IMR-90 (cell line): ENCODE measurements around the gene RFX4. TPM values are rescaled to one million over a fixed set of nuclear protein-coding genes. Genes with fewer than 3 reads are reported as not detected.

ENCODE experiments used
- ATAC-seq: fragments of 200-7000 bp; cut with Tn5 transposase; 2 replicates; pipeline ENCODE4 v1.9.1; 2020; ENCODE audit warnings: low read depth, mild to moderate bottlenecking, moderate library complexity
- BruUV-seq: library from RNA; stranded (reverse); fragments of 400-500 nt; replicated peaks from 2 replicates; lab custom pipeline; 2021; lab: Mats Ljungman, UMichigan
- CTCF ChIA-PET: fragments of 300-600 bp; formaldehyde crosslinking; extraction: SDS; loops from one replicate; lab custom pipeline; 2021; ENCODE audit warnings: antibody characterized with exemption; lab: Yijun Ruan, JAX
- POLR2A ChIA-PET: fragments of 300-600 bp; sonication (Branson Sonifier 250); formaldehyde crosslinking; loops from one replicate; lab custom pipeline; 2022; ENCODE audit warnings: antibody characterized with exemption; ENCODE audit not compliant: unreplicated experiment; lab: Charles Lee
- DNase-seq: peaks from one replicate; pipeline ENCODE4 v3.0.0; 2013
- H2AFZ ChIP-seq: replicated peaks from 2 replicates; pipeline ENCODE3; 2013; ENCODE audit warnings: low read length, mild to moderate bottlenecking; ENCODE audit not compliant: poor library complexity
- H2AK5ac ChIP-seq: 2 replicates; pipeline ENCODE4 v1.6.1; 2013; ENCODE audit warnings: low read depth, low read length, inconsistent platforms
- H2AK9ac ChIP-seq: replicated peaks from 2 replicates; pipeline ENCODE3; 2013; ENCODE audit warnings: mild to moderate bottlenecking, low read depth, low read length, moderate library complexity; ENCODE audit not compliant: poor library complexity
- H2BK120ac ChIP-seq: 2 replicates; pipeline ENCODE4 v1.6.1; 2013; ENCODE audit warnings: low read depth, low read length, inconsistent platforms
- H2BK15ac ChIP-seq: 3 replicates; pipeline ENCODE4 v1.6.1; 2013; ENCODE audit warnings: low read depth, low read length, inconsistent platforms
- H2BK20ac ChIP-seq: 2 replicates; pipeline ENCODE4 v1.6.1; 2013; ENCODE audit warnings: low read depth, mild to moderate bottlenecking, inconsistent platforms, low read length, moderate library complexity
- H2BK5ac ChIP-seq: 2 replicates; pipeline ENCODE4 v1.6.1; 2013; ENCODE audit warnings: mild to moderate bottlenecking, low read depth, low read length, inconsistent platforms; ENCODE audit not compliant: poor library complexity, severe bottlenecking
- H3K14ac ChIP-seq: replicated peaks from 2 replicates; pipeline ENCODE4 v1.6.1; 2013; ENCODE audit warnings: low read depth, low read length, inconsistent platforms
- H3K18ac ChIP-seq: 2 replicates; pipeline ENCODE4 v1.6.1; 2013; ENCODE audit warnings: low read depth, low read length, control low read depth
- H3K23ac ChIP-seq: 2 replicates; pipeline ENCODE4 v1.6.1; 2013; ENCODE audit warnings: low read depth, low read length, inconsistent platforms
- H3K27ac ChIP-seq: 2 replicates; pipeline ENCODE4 v1.5.1; 2013; ENCODE audit warnings: mild to moderate bottlenecking, control low read depth, low read length; ENCODE audit not compliant: insufficient read depth
- H3K27me3 ChIP-seq: 2 replicates; pipeline ENCODE4 v1.6.1; 2013; ENCODE audit warnings: low read length; ENCODE audit not compliant: control insufficient read depth, insufficient read depth
- H3K36me3 ChIP-seq: 2 replicates; pipeline ENCODE4 v1.6.1; 2013; ENCODE audit warnings: low read length, mixed read lengths; ENCODE audit not compliant: control insufficient read depth, insufficient read depth
- H3K4ac ChIP-seq: 2 replicates; pipeline ENCODE4 v1.6.1; 2013; ENCODE audit warnings: low read depth, low read length, inconsistent platforms
- H3K4me1 ChIP-seq: 2 replicates; pipeline ENCODE4 v1.6.1; 2013; ENCODE audit warnings: low read length, mixed read lengths; ENCODE audit not compliant: control insufficient read depth, insufficient read depth
- H3K4me2 ChIP-seq: 2 replicates; pipeline ENCODE4 v1.6.1; 2013; ENCODE audit warnings: low read depth, mild to moderate bottlenecking, control low read depth, low read length, moderate library complexity
- H3K4me3 ChIP-seq: 2 replicates; pipeline ENCODE4 v1.5.1; 2013; ENCODE audit warnings: low read depth, mild to moderate bottlenecking, control low read depth, low read length, moderate library complexity; ENCODE audit not compliant: insufficient read depth
- H3K56ac ChIP-seq: 2 replicates; pipeline ENCODE4 v1.6.1; 2013; ENCODE audit warnings: low read length, inconsistent platforms; ENCODE audit not compliant: insufficient read depth; ENCODE audit errors: extremely low read depth
- H3K79me1 ChIP-seq, 2 experiments: 2 replicates each; pipeline ENCODE4 v1.6.1; 2013; ENCODE audit warnings: low read length in 2 of 2, inconsistent platforms in 1 of 2, low read depth in 1 of 2
- H3K9ac ChIP-seq: 2 replicates; pipeline ENCODE4 v1.6.1; 2013; ENCODE audit warnings: low read depth, low read length, control low read depth
- H3K9me1 ChIP-seq: 2 replicates; pipeline ENCODE4 v1.6.1; 2013; ENCODE audit warnings: low read length, inconsistent platforms; ENCODE audit not compliant: insufficient read depth
- H3K9me3 ChIP-seq: 2 replicates; pipeline ENCODE4 v1.6.1; 2013; ENCODE audit warnings: low read length; ENCODE audit not compliant: control insufficient read depth, insufficient read depth
- H4K20me1 ChIP-seq: 2 replicates; pipeline ENCODE4 v1.6.1; 2013; ENCODE audit warnings: low read length, inconsistent platforms; ENCODE audit not compliant: insufficient read depth
- H4K5ac ChIP-seq: 2 replicates; pipeline ENCODE4 v1.6.1; 2013; ENCODE audit warnings: mild to moderate bottlenecking, low read depth, low read length, control low read depth
- H4K8ac ChIP-seq, 2 experiments: 2 replicates each; pipeline ENCODE4 v1.6.1; 2013; ENCODE audit warnings: low read depth in 2 of 2, low read length in 2 of 2, control low read depth in 1 of 2, inconsistent platforms in 1 of 2
- H4K91ac ChIP-seq: 2 replicates; pipeline ENCODE4 v1.6.1; 2013; ENCODE audit warnings: low read depth, low read length, inconsistent platforms; ENCODE audit not compliant: insufficient read depth
- CHD1 ChIP-seq: IDR thresholded peaks from 2 replicates; pipeline ENCODE4 v1.6.1; 2012; ENCODE audit warnings: low read depth, low read length, improper control_type of control experiment
- WGBS, 2 experiments: methylation state at CpG; one replicate each; pipeline versions ENCODE4 v1.1.5 to v1.1.7; 2013; ENCODE audit warnings: missing lambda C conversion rate in 2 of 2; ENCODE audit not compliant: insufficient read length in 1 of 2; ENCODE audit errors: extremely low coverage in 2 of 2; 5-methylcytosine and 5-hydroxymethylcytosine counted together
- dilution Hi-C: fragments of 300-500 bp; cut with HindIII; formaldehyde crosslinking; loops from one replicate; pipeline ENCODE4 v1.14.3; 2018; ENCODE audit warnings: low sequenced_read_pairs; ENCODE audit not compliant: unreplicated experiment
- in situ Hi-C: fragments of 300-500 bp; cut with MboI; formaldehyde crosslinking; loops from 3 replicates; pipeline ENCODE4 v1.14.3; 2019; ENCODE audit warnings: low sequenced_read_pairs, inconsistent platforms, mixed read lengths
- intact Hi-C: fragments of 100-400 bp; cut with micrococcal nuclease; formaldehyde crosslinking; loops from 2 replicates; pipeline ENCODE4 v1.10.0; 2022
- polyA plus RNA-seq, 3 experiments: library from polyadenylated mRNA; depleted of rRNA; stranded (reverse); fragments of >200 nt; gene quantifications; 2 replicates each; pipeline ENCODE4 v1.2.3, GENCODE V29; 2012; ENCODE audit warnings: low replicate concordance in 1 of 3
- total RNA-seq: library from RNA; depleted of rRNA; stranded (reverse); fragments of >200 nt; gene quantifications from 2 replicates; pipeline ENCODE4 v1.2.3, GENCODE V29; 2012

Gene RFX4
- total and polyA plus RNA-seq, 2 of the 4 experiments (the other 2 are of a cell fraction) = not detected

- H4K91ac ChIP-seq = no peak overlapping the region
- BruUV-seq = no TSS peak
- no peaks in the 10 kb centered on the region for H3K4me1 ChIP-seq
- intact Hi-C loops (no loop called here), in situ Hi-C loops (no loop called here), dilution Hi-C loops (no loop called here)
- no CpG with 5 or more reads among the region's 1 CpG for WGBS, 2 experiments
- H4K8ac ChIP-seq = no peak overlapping the region
- TF ChIP-seq CHD1 = no peak
- no peak overlapping the region for H3K4me2 ChIP-seq
- H2BK15ac ChIP-seq = no peak overlapping the region
- H3K27ac ChIP-seq = no peak overlapping the region
- H3K23ac ChIP-seq = no peak overlapping the region
- no peak overlapping the region for H2BK120ac ChIP-seq
- no peak for ATAC-seq
- H3K27me3 ChIP-seq = peaks cover 4% of the 10 kb centered on the region
- no peak overlapping the region for H3K4me3 ChIP-seq
- H3K9ac ChIP-seq = no peak overlapping the region
- H3K36me3 ChIP-seq = no peaks in the 10 kb centered on the region
- ChIA-PET CTCF (no interaction called here), POLR2A (no interaction called here)
- H2BK5ac ChIP-seq = no peak overlapping the region
- no peak overlapping the region for H3K14ac ChIP-seq
- H2AFZ ChIP-seq = no peak overlapping the region
- H3K4ac ChIP-seq = no peak overlapping the region
- H3K79me1 ChIP-seq = no peaks in the 10 kb centered on the region
- DNase-seq = no peak
- no peak overlapping the region for H3K18ac ChIP-seq
- H4K5ac ChIP-seq = no peak overlapping the region
- H3K9me1 ChIP-seq = no peaks in the 10 kb centered on the region
- H2BK20ac ChIP-seq = no peak overlapping the region
- no peak overlapping the region for H2AK5ac ChIP-seq
- no peak overlapping the region for H2AK9ac ChIP-seq
- no peak overlapping the region for H3K56ac ChIP-seq
- no peaks in the 10 kb centered on the region for H3K9me3 ChIP-seq
- H4K20me1 ChIP-seq = no peaks in the 10 kb centered on the region
Observed at GRCh38 chr12:106679574-106679973, 96.8 kb downstream of the RFX4 start.
